IMR-90 (cell line): ENCODE data around the gene PCED1B. TPM values are rescaled to one million over a fixed set of nuclear protein-coding genes. Genes with fewer than 3 reads are reported as not detected.
"Not testable (repeated sequence)": the region's sequence is repeated elsewhere in the genome, so short reads cannot be mapped to it uniquely, and the experiment has no call there.

Experiments used
- ATAC-seq: fragments of 200-7000 bp; cut with Tn5 transposase; 2 replicates; pipeline ENCODE4 v1.9.1; 2020; ENCODE audit warnings: low read depth, mild to moderate bottlenecking, moderate library complexity
- BruUV-seq: library from RNA; stranded (reverse); fragments of 400-500 nt; replicated peaks from 2 replicates; lab custom pipeline; 2021; lab: Mats Ljungman, UMichigan
- CTCF ChIA-PET: fragments of 300-600 bp; formaldehyde crosslinking; extraction: SDS; loops from one replicate; lab custom pipeline; 2021; ENCODE audit warnings: antibody characterized with exemption; lab: Yijun Ruan, JAX
- POLR2A ChIA-PET: fragments of 300-600 bp; sonication (Branson Sonifier 250); formaldehyde crosslinking; loops from one replicate; lab custom pipeline; 2022; ENCODE audit warnings: antibody characterized with exemption; ENCODE audit not compliant: unreplicated experiment; lab: Charles Lee
- DNase-seq: peaks from one replicate; pipeline ENCODE4 v3.0.0; 2013
- H2AFZ ChIP-seq: replicated peaks from 2 replicates; pipeline ENCODE3; 2013; ENCODE audit warnings: low read length, mild to moderate bottlenecking; ENCODE audit not compliant: poor library complexity
- H2AK5ac ChIP-seq: 2 replicates; pipeline ENCODE4 v1.6.1; 2013; ENCODE audit warnings: low read depth, low read length, inconsistent platforms
- H2AK9ac ChIP-seq: replicated peaks from 2 replicates; pipeline ENCODE3; 2013; ENCODE audit warnings: mild to moderate bottlenecking, low read depth, low read length, moderate library complexity; ENCODE audit not compliant: poor library complexity
- H2BK120ac ChIP-seq: 2 replicates; pipeline ENCODE4 v1.6.1; 2013; ENCODE audit warnings: low read depth, low read length, inconsistent platforms
- H2BK15ac ChIP-seq: 3 replicates; pipeline ENCODE4 v1.6.1; 2013; ENCODE audit warnings: low read depth, low read length, inconsistent platforms
- H2BK20ac ChIP-seq: 2 replicates; pipeline ENCODE4 v1.6.1; 2013; ENCODE audit warnings: low read depth, mild to moderate bottlenecking, inconsistent platforms, low read length, moderate library complexity
- H2BK5ac ChIP-seq: 2 replicates; pipeline ENCODE4 v1.6.1; 2013; ENCODE audit warnings: mild to moderate bottlenecking, low read depth, low read length, inconsistent platforms; ENCODE audit not compliant: poor library complexity, severe bottlenecking
- H3K14ac ChIP-seq: replicated peaks from 2 replicates; pipeline ENCODE4 v1.6.1; 2013; ENCODE audit warnings: low read depth, low read length, inconsistent platforms
- H3K18ac ChIP-seq: 2 replicates; pipeline ENCODE4 v1.6.1; 2013; ENCODE audit warnings: low read depth, low read length, control low read depth
- H3K23ac ChIP-seq: 2 replicates; pipeline ENCODE4 v1.6.1; 2013; ENCODE audit warnings: low read depth, low read length, inconsistent platforms
- H3K27ac ChIP-seq: 2 replicates; pipeline ENCODE4 v1.5.1; 2013; ENCODE audit warnings: mild to moderate bottlenecking, control low read depth, low read length; ENCODE audit not compliant: insufficient read depth
- H3K27me3 ChIP-seq: 2 replicates; pipeline ENCODE4 v1.6.1; 2013; ENCODE audit warnings: low read length; ENCODE audit not compliant: control insufficient read depth, insufficient read depth
- H3K36me3 ChIP-seq: 2 replicates; pipeline ENCODE4 v1.6.1; 2013; ENCODE audit warnings: low read length, mixed read lengths; ENCODE audit not compliant: control insufficient read depth, insufficient read depth
- H3K4ac ChIP-seq: 2 replicates; pipeline ENCODE4 v1.6.1; 2013; ENCODE audit warnings: low read depth, low read length, inconsistent platforms
- H3K4me1 ChIP-seq: 2 replicates; pipeline ENCODE4 v1.6.1; 2013; ENCODE audit warnings: low read length, mixed read lengths; ENCODE audit not compliant: control insufficient read depth, insufficient read depth
- H3K4me2 ChIP-seq: 2 replicates; pipeline ENCODE4 v1.6.1; 2013; ENCODE audit warnings: low read depth, mild to moderate bottlenecking, control low read depth, low read length, moderate library complexity
- H3K4me3 ChIP-seq: 2 replicates; pipeline ENCODE4 v1.5.1; 2013; ENCODE audit warnings: low read depth, mild to moderate bottlenecking, control low read depth, low read length, moderate library complexity; ENCODE audit not compliant: insufficient read depth
- H3K56ac ChIP-seq: 2 replicates; pipeline ENCODE4 v1.6.1; 2013; ENCODE audit warnings: low read length, inconsistent platforms; ENCODE audit not compliant: insufficient read depth; ENCODE audit errors: extremely low read depth
- H3K79me1 ChIP-seq, 2 experiments: 2 replicates each; pipeline ENCODE4 v1.6.1; 2013; ENCODE audit warnings: low read length in 2 of 2, inconsistent platforms in 1 of 2, low read depth in 1 of 2
- H3K9ac ChIP-seq: 2 replicates; pipeline ENCODE4 v1.6.1; 2013; ENCODE audit warnings: low read depth, low read length, control low read depth
- H3K9me1 ChIP-seq: 2 replicates; pipeline ENCODE4 v1.6.1; 2013; ENCODE audit warnings: low read length, inconsistent platforms; ENCODE audit not compliant: insufficient read depth
- H3K9me3 ChIP-seq: 2 replicates; pipeline ENCODE4 v1.6.1; 2013; ENCODE audit warnings: low read length; ENCODE audit not compliant: control insufficient read depth, insufficient read depth
- H4K20me1 ChIP-seq: 2 replicates; pipeline ENCODE4 v1.6.1; 2013; ENCODE audit warnings: low read length, inconsistent platforms; ENCODE audit not compliant: insufficient read depth
- H4K5ac ChIP-seq: 2 replicates; pipeline ENCODE4 v1.6.1; 2013; ENCODE audit warnings: mild to moderate bottlenecking, low read depth, low read length, control low read depth
- H4K8ac ChIP-seq, 2 experiments: 2 replicates each; pipeline ENCODE4 v1.6.1; 2013; ENCODE audit warnings: low read depth in 2 of 2, low read length in 2 of 2, control low read depth in 1 of 2, inconsistent platforms in 1 of 2
- H4K91ac ChIP-seq: 2 replicates; pipeline ENCODE4 v1.6.1; 2013; ENCODE audit warnings: low read depth, low read length, inconsistent platforms; ENCODE audit not compliant: insufficient read depth
- BHLHE40 ChIP-seq: fragments of 150-350 bp; IDR thresholded peaks from 2 replicates; pipeline ENCODE4 v1.6.1; 2016; ENCODE audit warnings: mild to moderate bottlenecking, low read depth, low read length
- CEBPB ChIP-seq: IDR thresholded peaks from 2 replicates; pipeline ENCODE4 v1.6.1; 2012; ENCODE audit warnings: low read depth, low read length, improper control_type of control experiment
- CHD1 ChIP-seq: IDR thresholded peaks from 2 replicates; pipeline ENCODE4 v1.6.1; 2012; ENCODE audit warnings: low read depth, low read length, improper control_type of control experiment
- SMC3 ChIP-seq: fragments of 150-350 bp; IDR thresholded peaks from 2 replicates; pipeline ENCODE4 v1.6.1; 2016; ENCODE audit warnings: low read depth, mild to moderate bottlenecking, antibody characterized with exemption, low read length, moderate library complexity
- WGBS, 2 experiments: methylation state at CpG; one replicate each; pipeline versions ENCODE4 v1.1.5 to v1.1.7; 2013; ENCODE audit warnings: missing lambda C conversion rate in 2 of 2; ENCODE audit not compliant: insufficient read length in 1 of 2; ENCODE audit errors: extremely low coverage in 2 of 2; 5-methylcytosine and 5-hydroxymethylcytosine counted together
- dilution Hi-C: fragments of 300-500 bp; cut with HindIII; formaldehyde crosslinking; loops from one replicate; pipeline ENCODE4 v1.14.3; 2018; ENCODE audit warnings: low sequenced_read_pairs; ENCODE audit not compliant: unreplicated experiment
- in situ Hi-C: fragments of 300-500 bp; cut with MboI; formaldehyde crosslinking; loops from 3 replicates; pipeline ENCODE4 v1.14.3; 2019; ENCODE audit warnings: low sequenced_read_pairs, inconsistent platforms, mixed read lengths
- intact Hi-C: fragments of 100-400 bp; cut with micrococcal nuclease; formaldehyde crosslinking; loops from 2 replicates; pipeline ENCODE4 v1.10.0; 2022
- polyA plus RNA-seq, 3 experiments: library from polyadenylated mRNA; depleted of rRNA; stranded (reverse); fragments of >200 nt; gene quantifications; 2 replicates each; pipeline ENCODE4 v1.2.3, GENCODE V29; 2012; ENCODE audit warnings: low replicate concordance in 1 of 3
- total RNA-seq: library from RNA; depleted of rRNA; stranded (reverse); fragments of >200 nt; gene quantifications from 2 replicates; pipeline ENCODE4 v1.2.3, GENCODE V29; 2012
- TF ChIP-seq, protein P1 (sequence below): conservative IDR thresholded peaks from 2 replicates; pipeline ENCODE4 v1.5.1; 2012; ENCODE audit warnings: mild to moderate bottlenecking, low read depth, low read length, improper control_type of control experiment

Gene PCED1B
- total and polyA plus RNA-seq, 2 of the 4 experiments (the other 2 are of a cell fraction), result 0.36 to 2.6 TPM

GRCh38 chr12:47166365-47166764, 86.9 kb downstream of the PCED1B start:
- POLR2A ChIA-PET, result interaction anchor here (0.6 kb wide), 1 partner anchor 739 kb away, joined by 3 read pairs; no protein-coding TSS in a partner anchor
- no peak overlapping the region for H3K4me2 ChIP-seq

DNA sequence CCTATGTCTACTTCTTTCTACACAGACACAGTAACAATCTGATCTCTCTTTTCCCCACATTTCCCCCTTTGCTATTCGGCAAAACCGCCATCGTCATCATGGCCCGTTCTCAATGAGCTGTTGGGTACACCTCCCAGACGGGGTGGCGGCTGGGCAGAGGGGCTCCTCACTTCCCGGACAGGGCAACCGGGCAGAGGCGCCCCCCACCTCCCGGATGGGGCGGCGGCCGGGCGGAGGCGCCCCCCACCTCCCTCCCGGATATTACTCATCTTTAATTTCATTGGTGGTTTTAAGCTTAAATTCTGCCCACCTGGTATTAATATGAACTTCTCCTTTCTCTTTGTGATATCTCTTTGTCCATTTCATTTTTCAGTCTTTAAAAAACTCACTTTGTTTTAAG, 90.9 kb downstream of the PCED1B start:
- H3K4ac ChIP-seq, BruUV-seq, H2BK20ac ChIP-seq, DNase-seq, H3K18ac ChIP-seq, H3K56ac ChIP-seq, H4K8ac ChIP-seq, intact Hi-C loops, CTCF ChIA-PET, H2BK5ac ChIP-seq, H3K9ac ChIP-seq, H3K79me1 ChIP-seq, H3K4me3 ChIP-seq, H4K5ac ChIP-seq, H2AK9ac ChIP-seq, H2AK5ac ChIP-seq, ATAC-seq, H2BK120ac ChIP-seq, H2BK15ac ChIP-seq, H3K9me1 ChIP-seq, POLR2A ChIA-PET, H4K91ac ChIP-seq, H3K14ac ChIP-seq, dilution Hi-C loops, in situ Hi-C loops, H4K20me1 ChIP-seq, H3K4me1 ChIP-seq, H3K4me2 ChIP-seq, H3K23ac ChIP-seq, H2AFZ ChIP-seq, H3K9me3 ChIP-seq, H3K36me3 ChIP-seq, H3K27me3 ChIP-seq, H3K27ac ChIP-seq: not testable (repeated sequence)
- no CpG with 5 or more reads among the region's 16 CpGs for WGBS, 2 experiments

More at GRCh38 chr12:47166365-47166764, 86.9 kb downstream of the PCED1B start:
- no peak overlapping the region for H3K14ac ChIP-seq
- CTCF ChIA-PET, result interaction anchor here (1.2 kb wide), 1 partner anchor 11 kb away, joined by 3 read pairs; no protein-coding TSS in a partner anchor
- no peaks in the 10 kb centered on the region for H3K27me3 ChIP-seq
- in situ Hi-C loops (no loop called here), dilution Hi-C loops (no loop called here), intact Hi-C loops (no loop called here)
- H3K4me1 ChIP-seq, result peaks cover 5% of the 10 kb centered on the region; the same call in 1 of the 2 replicates
- no peak overlapping the region for H3K27ac ChIP-seq
- H2AK9ac ChIP-seq, result no peak overlapping the region
- H2BK5ac ChIP-seq, result no peak overlapping the region
- 0 out of 2 replicates have a peak, but pooled peaks cover 3% of the 10 kb centered on the region for H3K9me3 ChIP-seq
- no CpG with 5 or more reads among the region's 1 CpG for WGBS, 2 experiments
- ATAC-seq, result no peak
- no peaks in the 10 kb centered on the region for H3K9me1 ChIP-seq
- no peak overlapping the region for H2AFZ ChIP-seq
- H2BK20ac ChIP-seq, result no peak overlapping the region
- no TSS peak for BruUV-seq
- DNase-seq, result no peak
- H2AK5ac ChIP-seq, result no peak overlapping the region
- no peak overlapping the region for H4K5ac ChIP-seq
- no peaks in the 10 kb centered on the region for H3K79me1 ChIP-seq
- H4K20me1 ChIP-seq, result no peaks in the 10 kb centered on the region
- no peak overlapping the region for H3K56ac ChIP-seq
- no peak overlapping the region for H2BK15ac ChIP-seq
- no peak overlapping the region for H4K8ac ChIP-seq
- no peak overlapping the region for H3K9ac ChIP-seq
- no peak overlapping the region for H3K4me3 ChIP-seq
- TF ChIP-seq SMC3 (no peak), CEBPB (no peak), BHLHE40 (no peak), CHD1 (no peak)
- TF ChIP-seq, protein P1, sequence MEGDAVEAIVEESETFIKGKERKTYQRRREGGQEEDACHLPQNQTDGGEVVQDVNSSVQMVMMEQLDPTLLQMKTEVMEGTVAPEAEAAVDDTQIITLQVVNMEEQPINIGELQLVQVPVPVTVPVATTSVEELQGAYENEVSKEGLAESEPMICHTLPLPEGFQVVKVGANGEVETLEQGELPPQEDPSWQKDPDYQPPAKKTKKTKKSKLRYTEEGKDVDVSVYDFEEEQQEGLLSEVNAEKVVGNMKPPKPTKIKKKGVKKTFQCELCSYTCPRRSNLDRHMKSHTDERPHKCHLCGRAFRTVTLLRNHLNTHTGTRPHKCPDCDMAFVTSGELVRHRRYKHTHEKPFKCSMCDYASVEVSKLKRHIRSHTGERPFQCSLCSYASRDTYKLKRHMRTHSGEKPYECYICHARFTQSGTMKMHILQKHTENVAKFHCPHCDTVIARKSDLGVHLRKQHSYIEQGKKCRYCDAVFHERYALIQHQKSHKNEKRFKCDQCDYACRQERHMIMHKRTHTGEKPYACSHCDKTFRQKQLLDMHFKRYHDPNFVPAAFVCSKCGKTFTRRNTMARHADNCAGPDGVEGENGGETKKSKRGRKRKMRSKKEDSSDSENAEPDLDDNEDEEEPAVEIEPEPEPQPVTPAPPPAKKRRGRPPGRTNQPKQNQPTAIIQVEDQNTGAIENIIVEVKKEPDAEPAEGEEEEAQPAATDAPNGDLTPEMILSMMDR, result no peak
- no peak overlapping the region for H3K4ac ChIP-seq
- H3K36me3 ChIP-seq, result no peaks in the 10 kb centered on the region
- H2BK120ac ChIP-seq, result no peak overlapping the region
- H4K91ac ChIP-seq, result no peak overlapping the region
- H3K23ac ChIP-seq, result no peak overlapping the region
- no peak overlapping the region for H3K18ac ChIP-seq
